GM18519 (cell line): Measurements from ENCODE around the gene C10orf90.

Experiments used
- ATAC-seq: cut with Tn5 transposase; IDR thresholded peaks from one replicate; pipeline ENCODE4 v1.9.1; 2021; ENCODE audit warnings: mild to moderate bottlenecking, moderate library complexity; ENCODE audit not compliant: unreplicated experiment, low FRiP score

Gene C10orf90

DNA sequence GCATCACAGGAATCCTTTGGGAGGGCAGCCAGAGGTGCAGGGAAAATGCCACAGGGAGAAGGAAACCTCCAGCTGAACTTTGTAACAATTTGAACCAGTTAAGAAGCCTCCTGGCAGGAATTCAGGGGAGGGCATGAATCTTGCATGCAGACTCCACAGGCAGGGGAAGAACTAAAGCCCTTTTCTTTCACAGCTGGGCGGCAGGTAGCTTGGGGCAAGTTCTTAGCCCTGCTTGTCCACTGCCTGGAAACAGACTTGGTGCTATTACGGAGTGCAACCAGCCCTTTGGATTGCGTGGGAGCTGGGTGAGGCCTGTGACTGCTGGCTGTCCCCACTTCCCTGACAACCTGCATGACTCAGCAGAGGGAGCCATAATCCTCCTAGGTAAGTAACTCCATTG, 230.6 kb downstream of the C10orf90 start:
- ATAC-seq = no peak

DNA sequence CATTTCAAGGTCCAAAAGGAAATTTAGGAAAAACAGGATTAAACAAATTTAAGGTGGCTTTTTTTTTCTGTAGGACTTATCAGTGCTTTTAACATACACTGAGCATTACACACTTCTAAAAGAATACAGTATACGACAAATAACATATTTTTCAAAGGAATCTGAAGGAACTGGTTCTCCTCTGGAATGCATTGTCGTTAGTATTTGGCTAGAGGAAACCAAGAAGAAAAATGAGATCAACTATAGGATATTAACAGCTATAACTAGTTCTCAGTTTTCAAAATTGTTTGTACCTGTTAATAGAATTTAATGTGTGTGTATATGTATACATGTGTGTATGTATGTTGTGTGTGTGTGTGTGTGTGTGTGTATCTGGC, 232.1 kb downstream of the C10orf90 start:
- no peak for ATAC-seq

- no peak for ATAC-seq
Observed at GRCh38 chr10:126437635-126438406, 232.7 kb downstream of the C10orf90 start.

DNA sequence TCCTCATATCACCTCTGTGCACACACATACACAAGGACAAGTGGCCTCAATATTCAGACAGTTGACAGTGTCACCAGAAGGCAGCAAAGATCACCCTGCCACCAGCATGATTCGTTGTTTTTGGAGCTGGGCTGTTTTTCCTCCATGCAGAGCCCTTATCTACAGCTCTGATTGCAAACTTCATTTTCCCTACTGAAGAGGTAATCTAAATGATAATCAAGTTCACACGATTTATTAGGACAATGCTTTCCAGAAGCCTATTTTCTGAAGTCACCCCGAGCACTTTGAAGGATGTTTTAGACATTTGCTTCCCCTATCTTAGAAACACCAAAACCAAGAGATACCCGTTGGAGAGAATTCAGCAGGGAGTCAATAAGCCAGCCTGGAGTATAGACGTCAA, 236.3 kb downstream of the C10orf90 start:
- no peak for ATAC-seq

DNA sequence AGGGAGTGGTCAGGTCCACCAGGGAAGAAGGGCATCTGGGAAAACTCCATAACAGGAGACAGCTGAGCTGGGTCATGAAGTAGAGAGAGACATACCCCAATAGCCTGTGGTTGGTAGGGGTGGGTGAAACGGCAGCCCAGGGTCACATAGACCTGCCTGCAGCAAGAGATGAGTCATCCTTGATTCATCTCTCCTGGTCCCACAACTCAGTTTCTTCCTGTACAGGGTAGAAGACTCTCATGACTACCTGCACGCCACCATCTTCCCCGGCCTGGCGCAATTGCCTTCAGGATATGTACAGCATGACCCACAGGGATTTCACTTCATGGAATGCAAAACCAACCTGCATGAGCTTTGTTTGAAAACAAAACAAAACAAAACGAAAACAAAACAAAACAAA, 237.1 kb downstream of the C10orf90 start:
- no peak for ATAC-seq

- no peak for ATAC-seq
Observed at GRCh38 chr10:126432507-126432906, 238.0 kb downstream of the C10orf90 start.

DNA sequence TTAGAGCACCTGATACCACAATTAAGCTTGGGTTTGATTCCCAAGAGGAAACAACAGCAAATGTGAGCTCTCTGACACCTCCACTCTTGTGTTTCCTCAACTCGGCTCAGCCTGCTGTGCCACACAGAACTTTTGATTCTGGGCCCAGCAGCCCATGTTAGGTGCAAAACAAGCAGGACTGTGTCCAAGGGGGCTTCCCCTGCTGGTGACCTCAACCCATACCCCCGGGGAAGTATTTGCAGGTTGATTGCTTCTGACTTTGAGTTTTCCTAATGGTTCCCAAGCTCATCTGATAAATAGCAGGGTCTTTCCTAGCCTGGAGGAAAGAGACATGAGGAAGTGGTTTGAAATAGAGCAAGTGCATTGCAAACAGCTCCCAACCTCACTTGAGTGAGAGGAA, 238.7 kb downstream of the C10orf90 start:
- ATAC-seq = no peak

- ATAC-seq = no peak
Observed at GRCh38 chr10:126430512-126430911, 240.0 kb downstream of the C10orf90 start.

- no peak for ATAC-seq
Observed at GRCh38 chr10:126429275-126429674, 241.2 kb downstream of the C10orf90 start.

DNA sequence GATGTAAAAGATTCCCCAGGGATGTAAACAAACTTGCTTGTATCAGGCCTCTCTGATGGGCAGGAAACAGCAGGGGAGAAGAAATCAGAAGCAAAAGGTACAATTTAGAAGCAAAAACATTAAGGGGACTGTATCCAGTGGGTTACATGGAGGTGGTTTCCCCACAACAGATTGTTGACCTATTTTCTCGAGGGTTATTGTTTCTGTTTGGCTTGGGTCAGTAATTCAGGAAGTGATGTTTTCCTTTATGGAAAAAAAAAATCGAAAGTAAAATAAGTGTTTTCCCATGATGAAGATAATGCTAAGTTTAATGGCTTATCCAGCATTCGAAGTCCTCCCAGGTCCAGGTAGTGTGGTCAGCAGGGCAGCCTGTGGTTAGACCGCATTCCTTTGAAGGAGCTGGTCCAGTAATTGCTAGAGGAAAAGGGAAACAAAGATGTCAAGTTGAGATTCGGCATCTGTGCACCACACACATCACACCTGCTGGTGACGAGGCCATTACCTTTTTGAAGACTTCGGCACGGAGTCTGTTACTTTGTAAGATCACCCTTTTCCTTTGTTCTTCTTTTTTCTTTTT, 244.9 kb downstream of the C10orf90 start:
- no peak for ATAC-seq

DNA sequence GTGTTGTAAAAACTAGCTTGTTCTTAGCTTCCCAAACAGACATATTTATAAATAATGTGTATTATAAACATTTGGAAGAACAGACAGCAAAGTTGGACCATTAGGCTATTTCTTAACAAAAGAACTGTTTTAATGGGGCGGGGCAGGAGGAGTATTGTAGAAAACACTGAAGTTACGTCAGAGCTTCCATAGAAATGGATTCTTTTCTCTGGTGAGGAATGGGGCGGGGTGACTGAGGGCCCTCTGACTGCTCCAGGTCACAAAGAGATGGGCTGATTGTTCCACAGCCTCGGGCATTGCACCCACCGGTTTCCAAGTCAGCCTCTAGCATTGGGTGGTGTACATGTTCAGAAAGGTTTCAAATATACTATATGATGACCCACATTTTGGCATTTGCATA, 245.5 kb downstream of the C10orf90 start:
- ATAC-seq = no peak

GRCh38 chr10:126423732-126424491, 246.6 kb downstream of the C10orf90 start:
- ATAC-seq = no peak

- no peak for ATAC-seq
Observed at GRCh38 chr10:126422567-126422966, 247.9 kb downstream of the C10orf90 start.

GRCh38 chr10:126421756-126422256, 248.7 kb downstream of the C10orf90 start:
- no peak for ATAC-seq

DNA sequence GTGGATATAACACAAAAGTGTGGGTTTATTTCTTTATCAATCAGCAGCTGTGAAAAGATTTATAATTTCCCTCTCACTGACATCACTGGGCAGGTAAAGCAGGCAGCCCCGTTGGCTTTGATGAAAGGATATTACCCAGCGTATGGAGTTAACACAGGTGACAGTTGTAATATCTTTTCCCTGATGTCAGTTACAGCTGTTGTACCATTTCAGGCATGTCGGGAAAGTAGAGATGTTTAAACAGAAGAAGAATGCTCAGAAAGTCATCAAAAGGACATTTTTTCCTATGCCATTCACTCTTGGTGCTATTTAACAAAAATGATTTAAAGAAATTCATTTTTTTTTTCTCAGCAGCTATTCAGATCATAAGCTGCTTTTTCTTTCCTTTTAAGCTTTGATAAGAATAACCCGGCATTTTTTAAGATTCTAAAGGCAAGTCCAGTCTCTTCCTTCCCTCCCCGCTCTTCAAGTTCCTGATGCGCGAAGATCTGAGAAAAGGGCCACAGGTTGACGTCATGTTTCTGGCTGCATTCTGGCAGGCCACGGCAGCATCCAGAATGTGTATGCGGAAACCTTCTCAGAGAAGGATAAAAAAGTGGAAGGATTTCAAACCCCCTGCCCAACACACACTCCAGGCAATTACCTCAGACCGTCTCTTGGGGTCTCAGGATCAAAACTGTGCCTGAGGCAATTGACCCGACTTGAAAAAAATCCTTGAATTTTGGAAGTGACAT, 249.8 kb downstream of the C10orf90 start:
- no peak for ATAC-seq

DNA sequence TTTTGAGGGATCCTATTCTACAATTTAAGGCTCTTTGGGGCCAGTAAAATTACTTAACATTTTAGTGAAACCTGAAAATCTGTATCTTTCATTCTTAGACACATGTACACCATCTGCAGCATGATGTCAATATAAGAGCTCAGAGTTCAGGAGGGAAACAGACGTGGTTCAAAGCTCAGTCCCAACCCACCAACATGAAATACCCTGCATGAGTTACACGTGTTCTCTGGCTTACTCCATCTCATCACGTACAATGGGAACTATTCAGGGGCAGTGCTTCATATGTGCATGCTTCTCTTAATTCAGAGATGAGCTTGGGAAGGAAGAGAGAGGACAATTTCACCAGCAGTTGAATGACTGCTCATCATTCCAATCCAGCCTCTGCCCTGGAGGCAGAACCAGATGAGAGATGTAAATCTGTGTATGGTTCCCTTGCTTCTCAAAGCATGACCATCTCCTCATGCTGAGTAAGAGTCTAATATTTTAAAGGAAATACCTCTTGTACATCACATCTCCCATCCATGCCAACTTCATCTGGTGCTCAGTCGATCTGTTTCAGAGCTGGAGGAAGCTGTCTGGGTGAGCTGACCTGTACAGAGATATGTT, 253.2 kb downstream of the C10orf90 start:
- ATAC-seq = no peak

GRCh38 chr10:126409821-126410220, 260.7 kb downstream of the C10orf90 start:
- no peak for ATAC-seq

DNA sequence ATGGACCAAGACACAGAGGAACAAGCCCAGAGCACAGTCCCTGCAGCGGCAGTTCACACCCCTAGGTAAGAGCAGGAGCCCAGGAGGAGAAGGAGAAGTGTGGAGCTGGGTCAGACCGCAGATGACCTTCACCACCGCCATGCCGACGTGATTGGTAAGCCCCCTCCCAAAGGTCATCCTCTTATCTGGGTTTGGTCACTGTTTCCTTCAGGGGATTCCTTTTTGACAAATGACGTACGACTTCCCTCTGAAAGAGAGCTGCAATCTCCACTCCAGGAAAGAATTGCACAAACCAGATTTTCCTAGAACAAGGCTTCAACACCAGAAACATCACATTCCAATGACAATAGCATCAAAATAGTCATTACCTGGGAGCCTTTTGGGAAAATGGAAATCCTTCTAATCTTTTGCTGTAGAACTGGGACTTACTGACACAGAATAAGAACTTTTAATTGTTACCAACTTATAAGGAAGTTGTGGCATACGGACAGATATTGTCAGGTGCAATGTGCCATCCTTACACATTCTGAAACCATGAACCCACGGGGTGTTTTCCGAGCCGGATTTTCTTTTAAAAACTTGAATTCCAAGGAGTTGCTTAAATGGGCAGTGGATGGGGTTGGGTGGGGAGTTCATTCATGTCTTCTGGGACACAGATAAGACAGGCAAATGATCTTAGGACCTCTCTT, 261.4 kb downstream of the C10orf90 start:
- no peak for ATAC-seq

- ATAC-seq = no peak
Observed at GRCh38 chr10:126407831-126408230, 262.7 kb downstream of the C10orf90 start.

DNA sequence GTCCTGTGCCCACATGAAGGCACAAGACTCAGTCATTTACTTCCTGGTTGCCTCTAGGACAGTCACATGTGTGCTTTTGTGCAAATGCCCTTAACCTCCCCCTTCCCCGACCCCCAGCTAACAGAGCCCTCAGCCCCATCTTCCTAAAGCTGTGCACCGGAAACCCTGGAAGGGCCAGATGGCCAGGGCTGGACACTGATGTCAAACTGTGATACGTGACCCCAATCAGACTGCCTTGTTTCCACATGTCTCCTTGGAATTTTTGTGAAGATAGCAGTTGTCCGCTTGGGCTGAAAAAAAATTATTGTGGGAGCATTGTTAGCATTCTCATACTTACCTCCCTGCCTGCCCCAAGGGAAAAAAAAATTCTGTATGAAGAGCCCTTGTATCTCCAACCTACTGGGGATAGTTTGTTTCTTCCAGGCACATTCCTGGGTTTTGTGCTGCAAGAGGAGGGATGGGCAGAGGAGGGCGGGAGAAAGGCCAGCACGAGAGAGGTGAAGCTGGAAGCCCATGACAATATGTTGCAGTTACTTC, 265.2 kb downstream of the C10orf90 start:
- ATAC-seq = no peak
